Thoracic aorta (tissue), 2 donors: ENCODE measurements around the gene POLRMT. TPM values are rescaled to one million over a fixed set of nuclear protein-coding genes. Genes with fewer than 3 reads are reported as not detected.

Experiments
- ATAC-seq: fragments of 150-250 bp; one replicate; pipeline ENCODE4 v1.8.0; 2017; ENCODE audit warnings: low read depth; ENCODE audit not compliant: insufficient number of reproducible peaks, low FRiP score
- DNase-seq: peaks from one replicate; pipeline ENCODE4 v3.0.0-alpha.2; 2020; ENCODE audit warnings: low spot score
- H3K27ac ChIP-seq, 2 donors: fragments of 200-600 bp; sonication (generic); 1 replicate in 1 of 2; 2 replicates in 1 of 2; pipeline ENCODE4 v1.5.1; 2016; ENCODE audit warnings: mild to moderate bottlenecking in 2 of 2, moderate library complexity in 2 of 2
- H3K27me3 ChIP-seq: fragments of 200-600 bp; sonication (generic); replicated peaks from 2 replicates; pipeline ENCODE4 v1.6.0; 2016; ENCODE audit warnings: mild to moderate bottlenecking; ENCODE audit not compliant: insufficient read depth
- H3K36me3 ChIP-seq: fragments of 200-600 bp; sonication (generic); one replicate; pipeline ENCODE4 v1.5.1; 2016
- H3K4me1 ChIP-seq, 2 donors: fragments of 200-600 bp; sonication (generic); 1 replicate in 1 of 2; 2 replicates in 1 of 2; pipeline versions ENCODE4 v1.5.1 to v1.6.0; 2016; ENCODE audit warnings: low read depth in 2 of 2, mild to moderate bottlenecking in 1 of 2; ENCODE audit not compliant: control insufficient read depth in 1 of 2
- H3K4me3 ChIP-seq: fragments of 200-600 bp; sonication (generic); 2 replicates; pipeline ENCODE4 v1.5.1; 2016; ENCODE audit warnings: mild to moderate bottlenecking
- H3K9me3 ChIP-seq: fragments of 200-600 bp; sonication (generic); 2 replicates; pipeline ENCODE4 v1.5.1; 2016
- CTCF ChIP-seq: fragments of 200-600 bp; sonication (generic); IDR thresholded peaks from one replicate; pipeline ENCODE4 v1.5.1; 2019; ENCODE audit warnings: antibody characterized with exemption
- total RNA-seq, 2 donors: library from RNA; depleted of rRNA; stranded (reverse); fragments of >200 nt; gene quantifications; one replicate each; pipeline versions ENCODE4 v1.1.0 to v1.2.3, GENCODE V29; 2016

Gene POLRMT
- total RNA-seq, 2 donors from 2014 or later = 23.8 to 30.9 TPM

GRCh38 chr19:570251-570686 is 63.1 kb downstream of the POLRMT start:
- ATAC-seq = no peak
- peaks cover 16 to 30% of the 10 kb centered on the region in 2 donors for H3K4me1 ChIP-seq

GRCh38 chr19:567296-567900 is 65.9 kb downstream of the POLRMT start:
- Histone ChIP-seq H3K4me1 (peaks cover 0 to 8% of the 10 kb centered on the region in 2 donors), H3K36me3 (no peaks in the 10 kb centered on the region), H3K27me3 (no peaks in the 10 kb centered on the region), H3K27ac (no peak overlapping the region), H3K9me3 (no peaks in the 10 kb centered on the region), H3K4me3 (no peak overlapping the region)
- TF ChIP-seq CTCF = no peak
- ATAC-seq (no peak), DNase-seq (no peak)

More at GRCh38 chr19:570251-570686, 63.1 kb downstream of the POLRMT start:
- Histone ChIP-seq H3K9me3 (no peaks in the 10 kb centered on the region), H3K4me3 (no peak overlapping the region), H3K27ac (no peak overlapping the region), H3K27me3 (no peaks in the 10 kb centered on the region), H3K36me3 (no peaks in the 10 kb centered on the region)
- DNase-seq = no peak
- no peak for TF ChIP-seq CTCF

Other genes with a start within 250 kb of the POLRMT start
- gene C2CD4C, start 224.4 kb downstream of the POLRMT start, total RNA-seq = 1 to 10 TPM in 1 of 2 donors, under 1 TPM in 1; 0.54 to 1.6 TPM
- gene SHC2, start 172.5 kb downstream of the POLRMT start, total RNA-seq = 10 to 100 TPM; 17.2 to 18.8 TPM
- gene MADCAM1, start 137.1 kb downstream of the POLRMT start, total RNA-seq = under 1 TPM in 1 of 2 donors, not detected in 1; 0.92 TPM
- 10 to 100 TPM; 34.1 to 94.1 TPM for gene TPGS1, start 126.0 kb downstream of the POLRMT start, total RNA-seq
- 10 to 100 TPM; 40.2 to 86.2 TPM for gene CDC34, start 101.8 kb downstream of the POLRMT start, total RNA-seq
- under 1 TPM in 1 of 2 donors, not detected in 1; 0.54 TPM for gene GZMM, start 89.5 kb downstream of the POLRMT start, total RNA-seq
- gene BSG, start 60.9 kb downstream of the POLRMT start, total RNA-seq = 100 to 1,000 TPM; 344 to 575 TPM
- gene HCN2, start 43.7 kb downstream of the POLRMT start, total RNA-seq = not detected
- gene FGF22, start 6.3 kb upstream of the POLRMT start, total RNA-seq = under 1 TPM; 0.27 to 0.56 TPM
- gene RNF126, start 29.7 kb upstream of the POLRMT start, total RNA-seq = 10 to 100 TPM; 47.8 to 61.9 TPM
- 100 to 1,000 TPM; 361 to 595 TPM for gene FSTL3, start 42.9 kb upstream of the POLRMT start, total RNA-seq
- gene PRSS57, start 61.9 kb upstream of the POLRMT start, total RNA-seq = not detected
- 10 to 100 TPM; 14.4 to 28.4 TPM for gene PALM, start 75.4 kb upstream of the POLRMT start, total RNA-seq
- gene MISP, start 117.6 kb upstream of the POLRMT start, total RNA-seq = 1 to 10 TPM in 1 of 2 donors, not detected in 1; 2.2 TPM
- gene PTBP1, start 163.9 kb upstream of the POLRMT start, total RNA-seq = 100 to 1,000 TPM; 149 to 163 TPM
- not detected for gene PLPPR3, start 188.4 kb upstream of the POLRMT start, total RNA-seq
- 1 to 10 TPM in 1 of 2 donors, not detected in 1; 1.1 TPM for gene AZU1, start 194.3 kb upstream of the POLRMT start, total RNA-seq
- not detected for gene PRTN3, start 207.5 kb upstream of the POLRMT start, total RNA-seq
- gene ELANE, start 218.8 kb upstream of the POLRMT start, total RNA-seq = under 1 TPM in 1 of 2 donors, not detected in 1; 0.41 TPM
- gene CFD, start 226.1 kb upstream of the POLRMT start, total RNA-seq = 100 to 1,000 TPM; 472 to 781 TPM